ENCODE results near the gene ATP6V1F.

Gene ATP6V1F

GRCh38 chr7:128876978-128877755 lies 14.5 kb downstream of the ATP6V1F start:
- Histone ChIP-seq H3K36me3 (ENCODE audit: control insufficient read depth, insufficient read depth, low read length) (no peaks in the 10 kb centered on the region), H3K27ac (ENCODE audit: insufficient read depth, low read length, poor library complexity, severe bottlenecking) (no peak overlapping the region), H3K4me1 (ENCODE audit: control insufficient read depth, insufficient read depth, low read length, poor library complexity, severe bottlenecking) (no peaks in the 10 kb centered on the region), H3K27me3 (replicated peaks; ENCODE audit: control insufficient read depth, insufficient read depth, low read length, poor library complexity, severe bottlenecking) (no peaks in the 10 kb centered on the region), H3K9me3 (ENCODE audit: control insufficient read depth, low read length) (no peaks in the 10 kb centered on the region), H3K4me3 (ENCODE audit: insufficient read depth, low read depth, low read length, poor library complexity, severe bottlenecking) (no peak overlapping the region)
- DNase-seq = no peak

GRCh38 chr7:128877756-128878120 lies 15.1 kb downstream of the ATP6V1F start:
- no peak for DNase-seq
- Histone ChIP-seq H3K27ac (ENCODE audit: insufficient read depth, low read length, poor library complexity, severe bottlenecking) (no peak overlapping the region), H3K36me3 (ENCODE audit: control insufficient read depth, insufficient read depth, low read length) (no peaks in the 10 kb centered on the region), H3K4me3 (ENCODE audit: insufficient read depth, low read depth, low read length, poor library complexity, severe bottlenecking) (no peak overlapping the region), H3K4me1 (ENCODE audit: control insufficient read depth, insufficient read depth, low read length, poor library complexity, severe bottlenecking) (no peaks in the 10 kb centered on the region), H3K9me3 (ENCODE audit: control insufficient read depth, low read length) (no peaks in the 10 kb centered on the region), H3K27me3 (replicated peaks; ENCODE audit: control insufficient read depth, insufficient read depth, low read length, poor library complexity, severe bottlenecking) (no peaks in the 10 kb centered on the region)

GRCh38 chr7:128878226-128879105 lies 15.8 kb downstream of the ATP6V1F start:
- H3K4me3 ChIP-seq (ENCODE audit: insufficient read depth, low read depth, low read length, poor library complexity, severe bottlenecking) = no peak overlapping the region
- H3K27me3 ChIP-seq (replicated peaks; ENCODE audit: control insufficient read depth, insufficient read depth, low read length, poor library complexity, severe bottlenecking) = no peaks in the 10 kb centered on the region

GRCh38 chr7:128879461-128879938 lies 16.8 kb downstream of the ATP6V1F start:
- Histone ChIP-seq H3K9me3 (ENCODE audit: control insufficient read depth, low read length) (no peaks in the 10 kb centered on the region), H3K4me1 (ENCODE audit: control insufficient read depth, insufficient read depth, low read length, poor library complexity, severe bottlenecking) (no peaks in the 10 kb centered on the region), H3K36me3 (ENCODE audit: control insufficient read depth, insufficient read depth, low read length) (no peaks in the 10 kb centered on the region), H3K4me3 (ENCODE audit: insufficient read depth, low read depth, low read length, poor library complexity, severe bottlenecking) (no peak overlapping the region), H3K27me3 (replicated peaks; ENCODE audit: control insufficient read depth, insufficient read depth, low read length, poor library complexity, severe bottlenecking) (no peaks in the 10 kb centered on the region), H3K27ac (ENCODE audit: insufficient read depth, low read length, poor library complexity, severe bottlenecking) (no peak overlapping the region)
- no peak for DNase-seq

More at GRCh38 chr7:128878226-128879105, 15.8 kb downstream of the ATP6V1F start:
- Histone ChIP-seq H3K9me3 (ENCODE audit: control insufficient read depth, low read length) (no peaks in the 10 kb centered on the region), H3K27ac (ENCODE audit: insufficient read depth, low read length, poor library complexity, severe bottlenecking) (no peak overlapping the region), H3K36me3 (ENCODE audit: control insufficient read depth, insufficient read depth, low read length) (no peaks in the 10 kb centered on the region), H3K4me1 (ENCODE audit: control insufficient read depth, insufficient read depth, low read length, poor library complexity, severe bottlenecking) (no peaks in the 10 kb centered on the region)
- no peak for DNase-seq

GRCh38 chr7:128879939-128880746 lies 17.5 kb downstream of the ATP6V1F start:
- no peaks in the 10 kb centered on the region for H3K27me3 ChIP-seq (replicated peaks; ENCODE audit: control insufficient read depth, insufficient read depth, low read length, poor library complexity, severe bottlenecking)
- DNase-seq = no peak
- no peaks in the 10 kb centered on the region for H3K9me3 ChIP-seq (ENCODE audit: control insufficient read depth, low read length)
- H3K27ac ChIP-seq (ENCODE audit: insufficient read depth, low read length, poor library complexity, severe bottlenecking) = no peak overlapping the region
- no peak overlapping the region for H3K4me3 ChIP-seq (ENCODE audit: insufficient read depth, low read depth, low read length, poor library complexity, severe bottlenecking)
- no peaks in the 10 kb centered on the region for H3K36me3 ChIP-seq (ENCODE audit: control insufficient read depth, insufficient read depth, low read length)
- H3K4me1 ChIP-seq (ENCODE audit: control insufficient read depth, insufficient read depth, low read length, poor library complexity, severe bottlenecking) = no peaks in the 10 kb centered on the region

- Histone ChIP-seq H3K4me3 (ENCODE audit: insufficient read depth, low read depth, low read length, poor library complexity, severe bottlenecking) (no peak overlapping the region), H3K27me3 (replicated peaks; ENCODE audit: control insufficient read depth, insufficient read depth, low read length, poor library complexity, severe bottlenecking) (no peaks in the 10 kb centered on the region), H3K27ac (ENCODE audit: insufficient read depth, low read length, poor library complexity, severe bottlenecking) (no peak overlapping the region), H3K4me1 (ENCODE audit: control insufficient read depth, insufficient read depth, low read length, poor library complexity, severe bottlenecking) (no peaks in the 10 kb centered on the region), H3K36me3 (ENCODE audit: control insufficient read depth, insufficient read depth, low read length) (no peaks in the 10 kb centered on the region), H3K9me3 (ENCODE audit: control insufficient read depth, low read length) (no peaks in the 10 kb centered on the region)
- no peak for DNase-seq
Observed at GRCh38 chr7:128880791-128881457, 18.3 kb downstream of the ATP6V1F start.

- no peak overlapping the region for H3K27ac ChIP-seq (ENCODE audit: insufficient read depth, low read length, poor library complexity, severe bottlenecking)
- no peaks in the 10 kb centered on the region for H3K27me3 ChIP-seq (replicated peaks; ENCODE audit: control insufficient read depth, insufficient read depth, low read length, poor library complexity, severe bottlenecking)
- DNase-seq = no peak
- no peaks in the 10 kb centered on the region for H3K36me3 ChIP-seq (ENCODE audit: control insufficient read depth, insufficient read depth, low read length)
- H3K4me1 ChIP-seq (ENCODE audit: control insufficient read depth, insufficient read depth, low read length, poor library complexity, severe bottlenecking) = no peaks in the 10 kb centered on the region
- H3K4me3 ChIP-seq (ENCODE audit: insufficient read depth, low read depth, low read length, poor library complexity, severe bottlenecking) = no peak overlapping the region
- H3K9me3 ChIP-seq (ENCODE audit: control insufficient read depth, low read length) = no peaks in the 10 kb centered on the region
Observed at GRCh38 chr7:128881458-128882125, 18.9 kb downstream of the ATP6V1F start.

GRCh38 chr7:128882134-128882533 lies 19.5 kb downstream of the ATP6V1F start:
- Histone ChIP-seq H3K36me3 (ENCODE audit: control insufficient read depth, insufficient read depth, low read length) (no peaks in the 10 kb centered on the region), H3K4me1 (ENCODE audit: control insufficient read depth, insufficient read depth, low read length, poor library complexity, severe bottlenecking) (no peaks in the 10 kb centered on the region), H3K9me3 (ENCODE audit: control insufficient read depth, low read length) (no peaks in the 10 kb centered on the region), H3K4me3 (ENCODE audit: insufficient read depth, low read depth, low read length, poor library complexity, severe bottlenecking) (no peak overlapping the region), H3K27me3 (replicated peaks; ENCODE audit: control insufficient read depth, insufficient read depth, low read length, poor library complexity, severe bottlenecking) (no peaks in the 10 kb centered on the region), H3K27ac (ENCODE audit: insufficient read depth, low read length, poor library complexity, severe bottlenecking) (no peak overlapping the region)
- no peak for DNase-seq

Data from effector memory CD4-positive, alpha-beta T cell (primary cell).